T-helper 2 cell treated with Interferon-gamma antibody and Interleukin-4, amounts not matched to agents 5 μg/mL and 100 μg/mL, for 36 hours (primary cell): ENCODE measurements around the gene SBF2.

Experiments
- DNase-seq: peaks from one replicate; pipeline ENCODE4 v3.0.0; 2021; ENCODE audit warnings: low spot score
- H3K27ac Mint-ChIP-seq: one replicate; pipeline ENCODE4 v1.8.0; 2021; ENCODE audit warnings: mild to moderate bottlenecking, mixed read lengths
- H3K27me3 Mint-ChIP-seq: one replicate; pipeline ENCODE4 v1.8.0; 2021; ENCODE audit warnings: low read depth, mixed read lengths
- H3K36me3 Mint-ChIP-seq: one replicate; pipeline ENCODE4 v1.8.0; 2021; ENCODE audit warnings: low read depth, mixed read lengths
- H3K4me1 Mint-ChIP-seq: one replicate; pipeline ENCODE4 v1.8.0; 2021; ENCODE audit warnings: low read depth, mixed read lengths
- H3K4me3 Mint-ChIP-seq: one replicate; pipeline ENCODE4 v1.8.0; 2022; ENCODE audit warnings: mild to moderate bottlenecking, moderate library complexity, mixed read lengths
- H3K9me3 Mint-ChIP-seq: one replicate; pipeline ENCODE4 v1.8.0; 2021; ENCODE audit warnings: mixed read lengths

Gene SBF2

DNA sequence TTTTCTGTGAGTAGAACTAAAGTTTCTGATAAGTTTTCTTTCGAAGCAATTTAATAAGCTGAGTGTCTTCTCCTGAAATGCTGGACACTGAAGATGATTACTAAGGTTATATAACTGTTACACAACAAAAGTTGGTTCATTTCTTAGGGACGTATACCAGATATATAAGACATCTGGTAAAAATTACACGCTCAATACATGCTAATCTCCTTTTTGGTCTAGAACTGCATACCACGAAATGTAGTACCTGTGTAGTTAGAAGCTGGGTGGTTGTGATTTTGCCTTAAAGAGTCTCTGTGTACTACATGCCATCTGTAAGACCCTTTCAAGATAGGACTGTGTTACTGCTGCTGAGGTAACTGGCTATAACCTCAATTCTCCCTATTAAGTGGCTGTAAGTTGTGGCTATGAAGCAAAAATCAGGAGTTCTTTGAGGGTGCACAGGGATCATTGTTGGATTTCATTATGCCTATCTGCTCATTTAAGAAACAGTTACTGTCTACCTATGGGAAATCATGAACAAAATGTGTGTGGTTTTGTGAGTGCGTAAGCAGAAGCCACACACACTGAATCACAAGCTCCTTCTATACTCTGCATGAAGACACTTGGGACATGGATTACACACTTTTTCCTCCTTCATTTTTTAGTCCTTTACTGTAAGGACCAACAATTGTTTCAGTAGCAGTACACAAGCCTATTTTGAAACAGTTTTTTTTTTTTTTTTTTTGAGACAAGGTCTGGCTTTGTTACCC lies 434.3 kb downstream of the SBF2 start:
- no peaks in the 10 kb centered on the region for H3K9me3 Mint-ChIP-seq
- peak; percentile 54 for DNase-seq
- H3K4me3 Mint-ChIP-seq, result peak overlapping the region; percentile 12
- H3K36me3 Mint-ChIP-seq, result no peaks in the 10 kb centered on the region
- H3K27ac Mint-ChIP-seq, result peak overlapping the region; percentile 41
- H3K4me1 Mint-ChIP-seq, result peaks cover 31% of the 10 kb centered on the region
- H3K27me3 Mint-ChIP-seq, result no peaks in the 10 kb centered on the region

DNA sequence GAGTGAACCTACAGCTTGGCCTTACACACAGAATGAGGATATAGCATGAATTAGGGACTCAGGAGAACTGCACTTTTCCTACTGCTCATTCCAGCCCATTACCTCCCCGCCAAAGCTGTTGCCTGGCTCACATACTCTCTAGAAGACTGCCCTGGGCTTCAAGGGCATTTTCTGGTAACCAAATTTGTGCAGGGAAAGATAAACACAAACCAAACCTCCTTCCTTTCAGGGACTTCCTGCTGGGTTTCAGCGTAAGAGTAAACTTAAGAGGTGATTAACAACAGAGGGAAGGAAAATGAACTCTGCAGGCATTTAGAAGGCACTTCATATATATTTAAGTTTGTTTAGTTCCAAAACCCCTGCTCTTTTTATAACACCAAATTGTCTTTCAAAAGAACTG lies 435.2 kb downstream of the SBF2 start:
- no peak for DNase-seq
- H3K4me3 Mint-ChIP-seq, result peak overlapping the region; percentile 52
- H3K36me3 Mint-ChIP-seq, result no peaks in the 10 kb centered on the region
- H3K9me3 Mint-ChIP-seq, result no peaks in the 10 kb centered on the region
- H3K27me3 Mint-ChIP-seq, result no peaks in the 10 kb centered on the region
- H3K27ac Mint-ChIP-seq, result peak overlapping the region; percentile 69
- H3K4me1 Mint-ChIP-seq, result peaks cover 31% of the 10 kb centered on the region

DNA sequence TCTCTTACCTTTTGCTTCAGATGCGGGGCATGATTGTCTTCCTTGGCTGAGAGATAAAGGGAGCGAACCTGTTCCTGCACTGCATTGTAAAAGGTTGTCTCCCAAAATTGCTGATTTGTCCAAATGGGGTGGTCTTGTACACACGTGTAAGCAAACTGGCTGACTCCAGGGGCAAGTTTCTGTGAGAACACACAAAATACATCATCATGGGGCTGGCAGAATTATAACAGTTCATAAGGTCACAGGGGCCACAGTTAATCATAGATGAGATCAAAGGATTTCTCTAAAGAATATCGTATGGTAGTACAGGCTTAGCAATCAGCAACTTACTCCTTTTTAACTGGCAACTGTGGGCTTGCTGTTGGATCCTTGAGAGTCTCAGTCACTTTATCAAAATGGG lies 435.8 kb downstream of the SBF2 start:
- no peak for DNase-seq
- Mint-ChIP-seq H3K4me1 (peaks cover 31% of the 10 kb centered on the region), H3K36me3 (no peaks in the 10 kb centered on the region), H3K4me3 (no peak overlapping the region), H3K9me3 (no peaks in the 10 kb centered on the region), H3K27ac (peak overlapping the region; percentile 26), H3K27me3 (no peaks in the 10 kb centered on the region)

DNA sequence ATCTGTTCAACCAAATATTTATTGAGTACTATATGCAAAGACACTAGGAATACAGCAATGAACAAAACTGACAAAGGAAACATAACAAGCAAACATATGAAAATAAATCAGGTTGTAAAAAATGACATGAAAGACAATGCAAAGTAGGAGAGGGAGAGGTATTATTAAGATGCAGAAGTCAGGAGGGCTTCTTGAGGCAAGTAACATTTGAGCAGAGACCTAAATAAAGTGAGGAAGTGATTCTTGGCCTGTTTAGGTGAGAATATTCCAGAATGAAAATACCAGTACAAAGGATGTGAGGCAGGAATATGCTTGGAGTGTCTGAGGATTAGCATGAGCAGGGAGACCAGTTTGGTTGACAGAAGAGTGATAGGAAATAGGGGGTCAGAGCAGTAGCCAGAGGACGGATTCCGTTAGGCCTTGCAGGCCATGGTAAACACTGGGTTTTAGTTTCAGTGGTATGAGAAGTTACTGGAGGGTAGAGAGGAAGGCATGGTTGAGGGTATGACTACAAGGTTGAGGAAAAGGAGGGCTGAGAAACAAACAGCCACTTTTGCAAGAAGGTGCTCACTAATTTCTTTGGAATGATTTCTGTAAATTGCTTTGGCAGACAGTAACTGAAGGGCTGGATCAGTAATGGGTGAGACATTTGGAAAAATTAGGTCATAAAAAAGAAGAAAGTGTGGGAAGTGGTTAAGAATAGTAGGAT lies 438.3 kb downstream of the SBF2 start:
- Mint-ChIP-seq H3K27me3 (no peaks in the 10 kb centered on the region), H3K4me3 (no peak overlapping the region), H3K9me3 (no peaks in the 10 kb centered on the region), H3K36me3 (no peaks in the 10 kb centered on the region), H3K27ac (no peak overlapping the region), H3K4me1 (peaks cover 22% of the 10 kb centered on the region)
- DNase-seq, result no peak

DNA sequence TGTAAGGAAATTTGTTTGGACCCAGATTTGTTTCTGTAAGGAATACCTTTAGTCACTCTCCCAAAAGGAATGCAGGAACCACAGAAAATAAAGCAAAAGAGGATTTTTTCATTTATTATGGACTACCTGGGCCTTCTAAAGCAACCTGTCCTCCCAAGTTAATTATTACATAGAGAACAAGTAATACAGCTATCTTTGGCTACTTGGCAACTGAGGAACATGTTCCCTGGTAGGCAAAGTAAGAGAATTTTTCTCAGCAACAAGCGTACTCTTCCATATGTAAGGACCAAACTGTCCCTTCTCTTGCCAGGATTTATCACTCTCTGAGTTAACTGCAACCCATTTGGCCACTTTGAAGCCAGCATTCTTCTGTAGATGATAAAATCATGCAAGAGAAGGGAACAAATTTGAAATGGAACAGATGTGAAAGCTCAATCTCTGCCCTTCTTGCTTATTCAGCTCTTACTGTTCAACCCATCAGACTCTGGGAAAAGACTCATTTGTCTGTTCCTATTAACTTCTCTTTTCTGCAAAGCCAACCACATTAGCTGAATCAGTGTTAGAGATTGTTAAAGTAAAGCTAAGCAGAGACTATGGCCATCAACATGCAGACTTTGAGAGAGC lies 440.0 kb downstream of the SBF2 start:
- Mint-ChIP-seq H3K4me1 (peaks cover 11% of the 10 kb centered on the region), H3K9me3 (no peaks in the 10 kb centered on the region), H3K27me3 (no peaks in the 10 kb centered on the region), H3K36me3 (no peaks in the 10 kb centered on the region), H3K27ac (no peak overlapping the region), H3K4me3 (no peak overlapping the region)
- no peak for DNase-seq

DNA sequence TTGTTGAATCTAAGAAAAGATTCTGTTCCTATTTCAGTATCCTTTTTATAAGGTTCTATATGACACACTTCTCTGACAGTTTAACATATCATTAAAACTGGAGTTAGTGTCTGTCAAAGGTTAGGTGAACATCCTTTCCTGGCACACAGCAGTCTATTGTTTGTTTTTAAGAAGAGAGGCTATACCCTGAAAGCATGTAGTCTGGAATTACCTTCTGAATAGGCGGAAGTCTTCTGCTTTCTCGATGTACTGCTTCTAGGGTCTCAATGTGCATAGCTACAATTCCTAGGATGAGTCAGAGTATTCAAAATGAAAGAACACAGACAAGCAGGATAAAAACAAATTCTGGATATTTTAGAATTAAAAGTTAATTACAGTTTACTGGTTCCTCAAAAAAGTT lies 441.6 kb downstream of the SBF2 start:
- H3K4me1 Mint-ChIP-seq, result peaks cover 2% of the 10 kb centered on the region
- H3K9me3 Mint-ChIP-seq, result no peaks in the 10 kb centered on the region
- H3K27me3 Mint-ChIP-seq, result no peaks in the 10 kb centered on the region
- DNase-seq, result no peak
- H3K36me3 Mint-ChIP-seq, result peaks cover 1% of the 10 kb centered on the region
- H3K4me3 Mint-ChIP-seq, result no peak overlapping the region
- H3K27ac Mint-ChIP-seq, result no peak overlapping the region

DNA sequence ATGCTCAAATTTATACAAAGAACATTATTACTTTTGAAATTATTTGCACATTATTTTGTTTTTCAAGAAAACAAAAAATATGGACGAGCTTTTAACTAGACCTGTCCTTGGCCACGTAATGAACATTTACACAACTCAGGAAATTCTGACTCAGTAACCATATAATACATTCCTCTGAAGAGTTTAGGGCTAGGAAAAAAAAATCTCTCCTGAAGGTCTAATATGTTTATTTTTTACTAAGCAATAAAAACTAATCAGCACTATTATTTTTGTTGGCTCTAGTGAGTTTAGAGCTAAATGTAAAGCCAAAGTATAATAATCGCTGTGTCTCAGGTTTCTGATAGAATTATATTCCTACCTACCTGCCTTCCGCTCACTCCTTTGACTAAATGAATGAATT lies 442.7 kb downstream of the SBF2 start:
- DNase-seq, result no peak
- Mint-ChIP-seq H3K27me3 (no peaks in the 10 kb centered on the region), H3K9me3 (no peaks in the 10 kb centered on the region), H3K27ac (no peak overlapping the region), H3K4me3 (no peak overlapping the region), H3K4me1 (peaks cover 8% of the 10 kb centered on the region), H3K36me3 (peaks cover 1% of the 10 kb centered on the region)

DNA sequence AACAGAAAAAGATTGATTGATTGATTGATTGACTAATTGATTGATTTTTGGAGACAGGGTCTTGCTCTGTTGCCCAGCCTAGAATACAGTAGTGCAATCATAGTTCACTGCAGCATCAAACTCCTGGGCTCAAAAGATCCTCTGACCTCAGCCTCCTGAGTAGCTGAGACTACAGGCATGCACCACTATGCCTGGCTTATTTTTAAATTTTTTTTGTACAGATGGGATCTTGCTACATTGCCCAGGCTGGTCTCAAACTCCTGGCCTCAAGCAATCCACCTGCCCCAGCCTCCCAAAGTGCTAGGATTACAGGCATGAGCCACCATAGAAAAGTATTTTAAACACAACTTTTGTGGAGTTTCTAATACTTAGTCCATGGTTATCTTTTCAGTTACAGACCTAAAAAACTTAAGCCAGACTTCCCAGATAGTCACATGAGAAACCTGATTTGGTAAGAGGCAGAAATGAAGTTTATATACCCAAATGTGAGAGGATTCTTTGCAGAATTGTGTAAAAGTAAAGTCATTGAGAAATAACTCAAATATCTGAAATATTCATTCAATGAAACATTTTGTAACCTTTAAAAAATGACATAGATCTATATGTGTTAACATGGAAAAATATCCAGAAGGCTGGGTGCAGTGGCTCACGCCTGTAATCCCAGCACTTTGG lies 443.7 kb downstream of the SBF2 start:
- no peak for DNase-seq
- H3K27me3 Mint-ChIP-seq, result no peaks in the 10 kb centered on the region
- peaks cover 4% of the 10 kb centered on the region for H3K36me3 Mint-ChIP-seq
- no peaks in the 10 kb centered on the region for H3K9me3 Mint-ChIP-seq
- H3K27ac Mint-ChIP-seq, result no peak overlapping the region
- H3K4me1 Mint-ChIP-seq, result peaks cover 15% of the 10 kb centered on the region
- no peak overlapping the region for H3K4me3 Mint-ChIP-seq

DNA sequence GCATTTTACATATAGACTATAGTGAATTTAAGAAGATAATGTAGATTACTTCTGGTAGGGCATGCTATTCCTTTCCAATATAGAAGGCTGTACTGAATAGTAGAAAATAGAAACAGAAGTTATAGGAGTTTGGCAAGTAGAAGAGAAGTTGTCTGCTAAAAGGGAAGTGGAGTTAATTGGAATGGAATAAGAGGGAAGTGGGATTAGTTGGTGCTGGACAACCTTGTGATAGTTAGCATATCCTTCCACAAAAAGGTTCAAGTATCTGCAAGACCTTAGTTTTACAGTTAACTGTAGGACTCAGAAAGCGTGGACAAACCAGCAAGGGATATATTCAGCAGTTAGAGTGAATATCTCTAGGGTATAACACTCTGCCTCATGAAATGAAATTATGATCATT lies 444.6 kb downstream of the SBF2 start:
- Mint-ChIP-seq H3K27me3 (no peaks in the 10 kb centered on the region), H3K9me3 (no peaks in the 10 kb centered on the region), H3K27ac (no peak overlapping the region), H3K36me3 (peaks cover 6% of the 10 kb centered on the region), H3K4me1 (peaks cover 15% of the 10 kb centered on the region), H3K4me3 (no peak overlapping the region)
- no peak for DNase-seq

DNA sequence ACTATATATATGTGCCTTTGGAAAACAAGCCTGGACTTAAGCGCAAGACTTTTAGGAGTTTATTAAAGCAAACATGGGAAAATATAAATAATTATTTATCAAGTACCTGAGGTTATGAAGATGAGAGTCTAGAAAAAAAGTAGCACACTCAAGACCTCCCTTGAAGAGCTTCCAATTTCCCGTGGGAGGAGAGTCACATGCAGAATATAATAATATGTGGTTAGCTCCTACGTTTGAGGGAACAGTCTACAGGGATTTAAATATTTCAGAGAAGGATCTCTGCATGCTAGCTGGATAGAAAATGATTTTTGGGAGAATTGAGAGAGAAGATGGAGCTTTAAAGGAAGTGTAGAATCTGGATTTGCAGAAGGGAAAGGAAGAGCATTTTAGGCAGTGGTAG lies 446.4 kb downstream of the SBF2 start:
- Mint-ChIP-seq H3K27ac (no peak overlapping the region), H3K36me3 (peaks cover 11% of the 10 kb centered on the region), H3K4me3 (no peak overlapping the region), H3K4me1 (peaks cover 21% of the 10 kb centered on the region), H3K9me3 (no peaks in the 10 kb centered on the region), H3K27me3 (no peaks in the 10 kb centered on the region)
- DNase-seq, result no peak

DNA sequence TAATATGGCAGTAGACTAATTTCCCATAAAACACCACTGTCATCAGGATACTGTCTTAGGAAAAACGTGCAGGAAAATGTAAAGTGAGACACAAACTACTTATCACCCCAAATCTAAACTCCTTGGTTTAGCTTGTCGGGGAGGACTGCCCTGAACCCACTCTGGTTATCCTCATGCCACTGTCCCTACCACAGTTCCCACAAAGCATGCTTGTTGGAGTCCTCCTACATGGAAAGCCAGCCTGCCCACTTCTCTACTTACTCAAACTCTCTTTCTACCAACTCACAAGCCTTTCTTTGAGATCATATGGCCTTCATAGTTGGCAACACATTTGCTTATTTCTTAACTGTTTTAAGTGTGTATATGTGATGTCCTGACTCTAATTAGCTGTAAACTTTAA lies 451.1 kb downstream of the SBF2 start:
- H3K4me3 Mint-ChIP-seq, result no peak overlapping the region
- peaks cover 55% of the 10 kb centered on the region for H3K4me1 Mint-ChIP-seq
- no peaks in the 10 kb centered on the region for H3K27me3 Mint-ChIP-seq
- H3K27ac Mint-ChIP-seq, result no peak overlapping the region
- peaks cover 26% of the 10 kb centered on the region for H3K36me3 Mint-ChIP-seq
- DNase-seq, result no peak
- H3K9me3 Mint-ChIP-seq, result no peaks in the 10 kb centered on the region

DNA sequence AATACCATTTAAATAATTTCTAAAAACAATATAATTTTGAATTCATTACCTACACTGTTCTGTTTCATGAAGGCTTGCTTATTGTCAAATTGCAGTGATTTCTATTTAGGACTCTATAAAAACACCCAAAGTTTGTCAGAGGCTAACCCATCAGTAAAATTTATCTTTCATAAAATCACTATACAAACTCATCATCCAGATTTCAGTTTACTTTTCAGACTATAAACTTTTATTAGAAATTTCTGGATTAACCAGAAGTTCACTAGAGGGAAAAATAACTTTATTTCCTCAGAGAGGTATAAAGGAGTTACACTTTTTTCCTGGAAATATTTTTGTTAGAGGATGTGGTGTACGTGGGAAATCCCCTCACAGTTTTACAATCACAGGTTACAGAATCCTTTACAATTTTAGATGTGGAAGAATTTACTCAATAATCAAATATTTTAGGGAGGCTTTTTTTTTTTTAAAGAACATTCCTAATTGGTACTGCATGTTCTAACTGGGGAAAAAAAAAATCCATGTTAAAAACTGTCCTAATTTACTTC lies 453.5 kb downstream of the SBF2 start:
- no peak for DNase-seq
- H3K36me3 Mint-ChIP-seq, result peaks cover 24% of the 10 kb centered on the region
- H3K27ac Mint-ChIP-seq, result peak overlapping the region; percentile 63
- peaks cover 42% of the 10 kb centered on the region for H3K4me1 Mint-ChIP-seq
- no peaks in the 10 kb centered on the region for H3K9me3 Mint-ChIP-seq
- no peaks in the 10 kb centered on the region for H3K27me3 Mint-ChIP-seq
- H3K4me3 Mint-ChIP-seq, result peak overlapping the region; percentile 61

DNA sequence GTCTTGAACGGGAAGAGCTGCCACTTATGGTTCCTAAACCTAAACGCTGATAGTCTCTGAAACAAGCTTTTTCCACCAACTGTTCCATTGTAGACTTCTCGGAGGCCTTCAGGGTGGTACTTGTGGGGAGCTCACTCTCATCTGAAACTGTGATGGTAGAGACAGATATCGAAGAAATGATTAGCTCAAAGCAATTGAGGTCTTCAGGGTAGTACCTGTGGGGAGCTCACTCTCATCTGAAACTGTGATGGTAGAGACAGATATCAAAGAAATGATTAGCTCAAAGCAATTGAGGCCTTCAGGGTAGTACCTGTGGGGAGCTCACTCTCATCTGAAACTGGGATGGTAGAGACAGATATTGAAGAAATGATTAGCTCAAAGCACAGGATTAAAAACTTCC lies 454.5 kb downstream of the SBF2 start:
- DNase-seq, result no peak
- Mint-ChIP-seq H3K4me3 (peak overlapping the region; percentile 18), H3K9me3 (no peaks in the 10 kb centered on the region), H3K4me1 (peaks cover 40% of the 10 kb centered on the region), H3K36me3 (peaks cover 21% of the 10 kb centered on the region), H3K27me3 (no peaks in the 10 kb centered on the region), H3K27ac (no peak overlapping the region)

DNA sequence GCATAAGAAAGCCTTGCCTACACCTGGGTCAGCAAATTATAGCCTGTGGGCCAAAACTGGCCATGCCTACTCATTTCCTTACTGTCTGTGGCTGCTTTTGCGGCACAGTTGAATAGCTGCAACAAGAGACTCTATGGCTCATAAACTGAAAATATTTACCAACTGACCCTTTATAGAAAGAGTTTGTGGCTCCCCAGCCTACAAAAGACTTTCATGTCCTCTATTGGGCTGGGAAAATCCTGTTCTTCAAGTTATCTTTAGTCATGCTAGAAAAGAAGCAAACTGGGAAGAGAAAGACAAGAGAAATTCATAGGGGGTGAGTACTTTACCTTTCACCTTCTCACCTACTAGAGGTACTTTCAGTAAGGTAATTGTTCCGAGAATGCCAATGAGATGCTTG lies 455.1 kb downstream of the SBF2 start:
- H3K27ac Mint-ChIP-seq, result no peak overlapping the region
- H3K9me3 Mint-ChIP-seq, result no peaks in the 10 kb centered on the region
- no peak for DNase-seq

More for the DNA sequence above, 455.1 kb downstream of the SBF2 start:
- Mint-ChIP-seq H3K4me3 (peak overlapping the region; percentile 18), H3K27me3 (no peaks in the 10 kb centered on the region), H3K4me1 (peaks cover 40% of the 10 kb centered on the region), H3K36me3 (peaks cover 16% of the 10 kb centered on the region)
